Peyer's patch (tissue), 4 donors: Measurements from ENCODE around the gene RECK.

ENCODE experiments used
- POLR2A ChIP-seq, 2 donors: fragments of 450-650 bp; IDR thresholded peaks; one replicate each; pipeline ENCODE4 v1.5.1; 2017; ENCODE audit warnings: antibody characterized with exemption in 2 of 2, mild to moderate bottlenecking in 2 of 2, moderate library complexity in 2 of 2
- TF ChIP-seq, protein P1 (sequence below), 6 experiments: fragments of 450-650 bp in 4 of 6; fragments of 200-600 bp in 2 of 6; sonication (generic) in 1 of 6; IDR thresholded peaks; one replicate each; pipeline ENCODE4 v1.5.1; 2017 to 2019; ENCODE audit warnings: antibody characterized with exemption in 6 of 6, mild to moderate bottlenecking in 3 of 6, moderate library complexity in 1 of 6

- TF ChIP-seq POLR2A (IDR thresholded peaks at IDR 0.05) = no peak
- TF ChIP-seq, protein P1, sequence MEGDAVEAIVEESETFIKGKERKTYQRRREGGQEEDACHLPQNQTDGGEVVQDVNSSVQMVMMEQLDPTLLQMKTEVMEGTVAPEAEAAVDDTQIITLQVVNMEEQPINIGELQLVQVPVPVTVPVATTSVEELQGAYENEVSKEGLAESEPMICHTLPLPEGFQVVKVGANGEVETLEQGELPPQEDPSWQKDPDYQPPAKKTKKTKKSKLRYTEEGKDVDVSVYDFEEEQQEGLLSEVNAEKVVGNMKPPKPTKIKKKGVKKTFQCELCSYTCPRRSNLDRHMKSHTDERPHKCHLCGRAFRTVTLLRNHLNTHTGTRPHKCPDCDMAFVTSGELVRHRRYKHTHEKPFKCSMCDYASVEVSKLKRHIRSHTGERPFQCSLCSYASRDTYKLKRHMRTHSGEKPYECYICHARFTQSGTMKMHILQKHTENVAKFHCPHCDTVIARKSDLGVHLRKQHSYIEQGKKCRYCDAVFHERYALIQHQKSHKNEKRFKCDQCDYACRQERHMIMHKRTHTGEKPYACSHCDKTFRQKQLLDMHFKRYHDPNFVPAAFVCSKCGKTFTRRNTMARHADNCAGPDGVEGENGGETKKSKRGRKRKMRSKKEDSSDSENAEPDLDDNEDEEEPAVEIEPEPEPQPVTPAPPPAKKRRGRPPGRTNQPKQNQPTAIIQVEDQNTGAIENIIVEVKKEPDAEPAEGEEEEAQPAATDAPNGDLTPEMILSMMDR (IDR thresholded peaks at IDR 0.05) = no peak
Measured at GRCh38 chr9:36035006-36035405, 1.7 kb upstream of the RECK start.
